ENCODE data around the gene SMYD5.

The SMYD5 gene

DNA sequence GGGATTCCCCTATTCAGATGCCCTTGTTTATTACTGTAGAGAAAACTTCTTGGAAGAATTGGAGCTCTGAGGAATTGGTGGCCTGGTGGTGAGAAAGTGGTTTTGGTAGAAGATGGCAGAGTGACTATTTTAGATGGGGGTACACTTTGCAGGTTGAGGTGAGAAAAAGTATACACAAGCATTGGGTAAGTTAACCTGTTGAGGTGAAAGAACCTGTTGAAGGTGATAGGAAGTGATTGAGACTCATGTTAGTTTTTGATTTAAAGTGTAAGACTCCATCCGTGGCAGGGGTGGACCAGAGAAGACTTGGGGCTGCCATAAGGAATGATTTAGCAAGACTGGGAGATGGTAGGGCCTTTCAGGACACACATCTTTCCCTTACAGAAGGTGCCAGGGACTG lies 23.1 kb downstream of the SMYD5 start:
- in situ Hi-C loops (cut with MboI; ENCODE audit: low sequenced_read_pairs, unreplicated experiment): no loop called here
- TF ChIP-seq, protein P1, sequence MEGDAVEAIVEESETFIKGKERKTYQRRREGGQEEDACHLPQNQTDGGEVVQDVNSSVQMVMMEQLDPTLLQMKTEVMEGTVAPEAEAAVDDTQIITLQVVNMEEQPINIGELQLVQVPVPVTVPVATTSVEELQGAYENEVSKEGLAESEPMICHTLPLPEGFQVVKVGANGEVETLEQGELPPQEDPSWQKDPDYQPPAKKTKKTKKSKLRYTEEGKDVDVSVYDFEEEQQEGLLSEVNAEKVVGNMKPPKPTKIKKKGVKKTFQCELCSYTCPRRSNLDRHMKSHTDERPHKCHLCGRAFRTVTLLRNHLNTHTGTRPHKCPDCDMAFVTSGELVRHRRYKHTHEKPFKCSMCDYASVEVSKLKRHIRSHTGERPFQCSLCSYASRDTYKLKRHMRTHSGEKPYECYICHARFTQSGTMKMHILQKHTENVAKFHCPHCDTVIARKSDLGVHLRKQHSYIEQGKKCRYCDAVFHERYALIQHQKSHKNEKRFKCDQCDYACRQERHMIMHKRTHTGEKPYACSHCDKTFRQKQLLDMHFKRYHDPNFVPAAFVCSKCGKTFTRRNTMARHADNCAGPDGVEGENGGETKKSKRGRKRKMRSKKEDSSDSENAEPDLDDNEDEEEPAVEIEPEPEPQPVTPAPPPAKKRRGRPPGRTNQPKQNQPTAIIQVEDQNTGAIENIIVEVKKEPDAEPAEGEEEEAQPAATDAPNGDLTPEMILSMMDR (IDR thresholded peaks at IDR 0.05; ENCODE audit: borderline replicate concordance, control extremely low read depth, extremely low read depth, insufficient read depth, missing control alignments): no peak
- no peak for DNase-seq (ENCODE audit: low spot score)

DNA sequence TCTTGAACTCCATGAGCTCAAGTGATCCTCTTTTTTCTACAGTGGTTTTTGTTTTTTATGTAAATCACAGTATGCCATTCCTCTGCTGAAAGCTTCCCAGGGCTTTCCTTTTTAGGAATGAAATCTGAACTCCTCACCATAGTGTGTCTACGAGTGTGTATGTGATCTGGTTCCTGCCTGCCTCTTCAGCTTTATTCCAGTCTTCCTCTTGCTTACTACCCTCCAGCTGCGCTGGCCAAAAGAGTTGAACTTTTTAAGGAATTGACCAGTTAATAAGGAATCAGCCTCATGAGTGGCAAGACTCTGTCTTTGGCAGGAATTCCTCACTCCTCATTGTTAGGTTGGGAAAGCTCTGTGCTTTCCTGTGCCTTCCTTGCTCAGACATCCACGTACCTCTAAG lies 24.1 kb downstream of the SMYD5 start:
- DNase-seq (ENCODE audit: low spot score): no peak
- in situ Hi-C loops (cut with MboI; ENCODE audit: low sequenced_read_pairs, unreplicated experiment): no loop called here
- TF ChIP-seq, protein P1 (IDR thresholded peaks at IDR 0.05; ENCODE audit: borderline replicate concordance, control extremely low read depth, extremely low read depth, insufficient read depth, missing control alignments): no peak

DNA sequence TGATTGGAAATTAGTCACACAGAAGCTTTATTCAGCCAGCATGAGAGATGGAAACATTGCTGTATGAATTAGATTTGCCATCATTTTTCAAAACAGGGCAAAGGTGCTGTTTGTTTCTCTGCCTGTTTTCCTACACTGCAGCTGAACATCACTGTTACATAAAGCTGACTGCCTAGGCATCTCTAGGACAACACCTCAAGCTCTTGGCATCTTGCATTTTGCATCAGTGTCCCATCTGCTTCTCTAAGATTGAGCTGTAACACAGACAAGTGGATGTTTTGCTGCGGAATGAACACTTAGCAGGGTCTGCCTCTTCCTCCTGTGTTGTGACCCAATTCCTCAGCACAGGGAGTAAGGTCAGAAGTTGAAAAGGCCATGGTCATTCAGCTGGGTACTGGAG lies 24.9 kb downstream of the SMYD5 start:
- in situ Hi-C loops (cut with MboI; ENCODE audit: low sequenced_read_pairs, unreplicated experiment): no loop called here
- TF ChIP-seq, protein P1 (IDR thresholded peaks at IDR 0.05; ENCODE audit: borderline replicate concordance, control extremely low read depth, extremely low read depth, insufficient read depth, missing control alignments): no peak
- DNase-seq (ENCODE audit: low spot score): no peak

DNA sequence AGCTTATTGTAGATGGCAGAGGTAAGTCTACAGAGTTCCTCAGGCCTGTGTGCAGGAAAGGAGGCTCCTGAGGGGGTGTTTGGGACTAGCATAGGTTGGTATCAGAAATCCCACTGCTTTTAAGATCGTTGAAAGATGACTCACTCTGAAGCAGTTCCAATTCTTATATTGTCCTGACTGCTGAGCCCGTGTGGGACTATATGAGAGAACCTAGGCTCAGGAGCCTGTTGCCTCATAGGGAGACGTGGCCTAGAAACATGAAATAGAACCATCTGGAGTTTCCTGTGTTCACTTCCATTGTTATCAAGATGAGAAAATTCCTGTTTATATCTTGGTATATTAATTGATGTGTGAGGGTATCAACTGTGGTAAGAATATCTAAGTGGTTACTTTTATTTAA lies 25.7 kb downstream of the SMYD5 start:
- in situ Hi-C loops (cut with MboI; ENCODE audit: low sequenced_read_pairs, unreplicated experiment): no loop called here
- no peak for DNase-seq (ENCODE audit: low spot score)
- TF ChIP-seq, protein P1 (IDR thresholded peaks at IDR 0.05; ENCODE audit: borderline replicate concordance, control extremely low read depth, extremely low read depth, insufficient read depth, missing control alignments): no peak

DNA sequence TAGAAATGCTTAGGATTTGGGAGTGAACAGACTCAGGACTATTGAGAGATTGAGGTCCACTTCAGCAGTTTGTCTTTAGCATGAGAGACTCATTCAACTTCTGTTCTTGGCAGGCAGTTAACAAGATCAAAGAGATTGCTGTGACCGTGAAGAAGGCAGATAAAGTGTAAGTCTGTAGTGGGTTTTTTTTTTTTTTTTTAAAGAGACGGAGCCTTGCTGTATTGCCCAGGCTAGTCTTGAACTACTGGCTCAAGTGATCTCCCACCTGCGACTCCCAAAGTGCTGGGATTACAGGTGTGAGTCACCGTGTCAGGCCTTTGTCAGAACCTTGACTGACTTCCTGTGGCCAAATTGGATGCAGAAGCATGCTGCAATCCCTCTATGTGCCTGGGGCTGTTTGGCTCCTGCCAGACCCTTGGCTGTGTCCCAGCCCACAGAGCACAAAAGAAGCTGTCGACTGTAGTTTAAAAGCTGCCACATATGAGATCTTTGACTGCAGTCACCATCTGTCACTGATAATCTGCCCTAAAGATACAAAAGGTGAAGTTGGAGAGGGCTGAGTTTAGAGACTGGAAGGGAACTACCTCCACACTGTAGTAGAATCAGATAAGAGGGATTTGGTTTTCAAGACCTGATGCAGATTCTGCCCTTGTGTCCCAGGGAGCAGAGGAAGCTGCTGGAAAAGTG lies 30.0 kb downstream of the SMYD5 start:
- TF ChIP-seq, protein P1 (IDR thresholded peaks at IDR 0.05; ENCODE audit: borderline replicate concordance, control extremely low read depth, extremely low read depth, insufficient read depth, missing control alignments): no peak
- no peak for DNase-seq (ENCODE audit: low spot score)
- in situ Hi-C loops (cut with MboI; ENCODE audit: low sequenced_read_pairs, unreplicated experiment): no loop called here

DNA sequence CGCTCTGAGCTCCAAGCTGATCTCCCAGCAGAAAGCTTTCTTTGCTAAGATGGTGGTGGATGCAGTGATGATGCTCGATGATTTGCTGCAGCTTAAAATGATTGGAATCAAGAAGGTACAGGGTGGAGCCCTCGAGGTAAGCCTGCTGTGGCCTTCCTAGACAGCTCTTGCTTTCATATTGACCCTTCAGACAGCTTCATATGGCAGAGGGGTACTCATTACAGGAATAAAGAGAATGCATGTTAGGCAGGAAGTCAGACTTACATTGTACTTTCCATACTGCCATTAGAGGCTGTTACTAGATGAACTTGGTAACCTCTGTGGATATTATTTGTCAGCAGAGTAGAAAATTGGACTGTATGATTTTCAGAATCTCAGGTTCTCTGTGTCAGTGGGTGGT lies 30.5 kb downstream of the SMYD5 start:
- in situ Hi-C loops (cut with MboI; ENCODE audit: low sequenced_read_pairs, unreplicated experiment): no loop called here
- TF ChIP-seq, protein P1 (IDR thresholded peaks at IDR 0.05; ENCODE audit: borderline replicate concordance, control extremely low read depth, extremely low read depth, insufficient read depth, missing control alignments): no peak
- no peak for DNase-seq (ENCODE audit: low spot score)
